LNCaP clone FGC (cell line): Measurements from ENCODE around the gene PGA5.
"Not testable (repeated sequence)": the region's sequence is repeated elsewhere in the genome, so short reads cannot be mapped to it uniquely, and the experiment has no call there.

Experiments used
- DNase-seq: peaks from one replicate; pipeline ENCODE4 v3.0.0-alpha.2; 2011; ENCODE audit warnings: low read depth
- H3K4me3 ChIP-seq: 2 replicates; pipeline ENCODE4 v1.5.1; 2011; ENCODE audit warnings: mild to moderate bottlenecking, low read depth, low read length, control low read depth
- TF ChIP-seq, protein P1 (sequence below): IDR thresholded peaks from 2 replicates; pipeline ENCODE4 v1.5.1; 2012; ENCODE audit warnings: mild to moderate bottlenecking; ENCODE audit not compliant: control insufficient read depth, insufficient read depth; ENCODE audit errors: extremely low read depth

PGA5 gene

DNA sequence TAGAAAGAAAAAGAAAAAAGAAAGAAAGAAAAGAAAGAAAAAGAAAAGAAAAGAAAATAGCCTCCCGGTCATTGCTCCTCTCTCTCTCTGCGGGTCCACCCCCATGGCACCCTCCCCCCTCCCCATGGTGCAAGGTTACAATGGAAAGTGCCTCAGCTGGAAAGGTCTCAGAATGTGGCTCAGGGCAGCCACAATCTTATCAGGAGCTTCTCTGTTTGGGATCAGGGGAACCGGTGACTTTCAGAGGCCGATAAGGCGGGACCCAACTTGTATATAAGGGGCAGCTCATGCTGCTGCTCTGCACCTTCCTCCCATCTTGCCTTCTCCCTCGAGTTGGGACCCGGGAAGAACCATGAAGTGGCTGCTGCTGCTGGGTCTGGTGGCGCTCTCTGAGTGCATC, at the start of gene PGA5:
TSS of gene PGA5 (plus strand) at position 301 of the 400 bp plus-strand sequence. CDS start at position 353, 52 bp downstream.
- not testable (repeated sequence) for H3K4me3 ChIP-seq, DNase-seq

DNA sequence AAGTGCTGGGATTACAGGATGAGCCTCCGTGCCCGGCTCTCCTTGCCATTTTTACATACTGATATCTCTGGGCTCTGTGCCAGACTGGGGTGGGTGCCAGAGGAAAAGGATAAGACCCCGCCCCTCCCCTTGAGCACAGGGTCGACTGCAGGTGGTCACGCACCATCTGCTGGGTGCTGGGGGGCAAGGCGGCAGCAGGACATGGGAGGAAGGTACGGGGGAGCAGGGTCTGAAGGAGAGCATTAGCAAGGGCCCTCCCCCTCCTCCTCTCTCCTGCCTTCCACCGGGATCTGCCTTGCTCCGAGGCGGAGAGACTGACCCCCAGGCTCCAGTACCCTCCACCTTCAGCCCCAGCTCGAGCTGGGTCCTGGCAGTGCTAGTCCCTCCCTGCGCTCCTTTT, 47.4 kb upstream of the PGA5 start:
- TF ChIP-seq, protein P1, sequence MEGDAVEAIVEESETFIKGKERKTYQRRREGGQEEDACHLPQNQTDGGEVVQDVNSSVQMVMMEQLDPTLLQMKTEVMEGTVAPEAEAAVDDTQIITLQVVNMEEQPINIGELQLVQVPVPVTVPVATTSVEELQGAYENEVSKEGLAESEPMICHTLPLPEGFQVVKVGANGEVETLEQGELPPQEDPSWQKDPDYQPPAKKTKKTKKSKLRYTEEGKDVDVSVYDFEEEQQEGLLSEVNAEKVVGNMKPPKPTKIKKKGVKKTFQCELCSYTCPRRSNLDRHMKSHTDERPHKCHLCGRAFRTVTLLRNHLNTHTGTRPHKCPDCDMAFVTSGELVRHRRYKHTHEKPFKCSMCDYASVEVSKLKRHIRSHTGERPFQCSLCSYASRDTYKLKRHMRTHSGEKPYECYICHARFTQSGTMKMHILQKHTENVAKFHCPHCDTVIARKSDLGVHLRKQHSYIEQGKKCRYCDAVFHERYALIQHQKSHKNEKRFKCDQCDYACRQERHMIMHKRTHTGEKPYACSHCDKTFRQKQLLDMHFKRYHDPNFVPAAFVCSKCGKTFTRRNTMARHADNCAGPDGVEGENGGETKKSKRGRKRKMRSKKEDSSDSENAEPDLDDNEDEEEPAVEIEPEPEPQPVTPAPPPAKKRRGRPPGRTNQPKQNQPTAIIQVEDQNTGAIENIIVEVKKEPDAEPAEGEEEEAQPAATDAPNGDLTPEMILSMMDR, result no peak
- no peak for DNase-seq
- no peak overlapping the region for H3K4me3 ChIP-seq

DNA sequence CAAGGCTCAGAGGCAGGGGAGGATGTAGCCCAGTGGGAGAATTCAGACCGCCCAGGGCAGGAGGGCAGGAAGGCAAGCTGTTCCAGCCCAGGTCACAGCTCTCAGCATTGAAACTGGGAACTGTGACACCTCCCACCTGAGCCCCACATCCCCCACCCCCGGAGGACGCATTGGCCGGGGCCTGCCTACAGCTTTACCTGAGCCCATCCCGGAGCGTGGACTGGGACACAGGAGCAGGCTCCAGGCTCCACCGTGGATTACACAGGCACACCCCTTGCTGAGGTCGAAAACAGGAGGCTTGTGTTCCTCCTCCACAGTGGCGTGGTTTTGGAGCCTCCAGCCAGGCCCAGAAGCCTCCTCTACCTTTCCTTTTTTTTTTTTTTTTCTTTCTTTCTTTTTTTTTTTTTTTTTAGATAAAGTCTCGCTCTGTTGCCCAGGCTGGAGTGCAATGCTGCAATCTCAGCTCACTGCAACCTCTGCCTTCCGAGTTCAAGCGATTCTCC, 46.8 kb upstream of the PGA5 start:
- H3K4me3 ChIP-seq, result no peak overlapping the region
- no peak for DNase-seq
- TF ChIP-seq, protein P1, result no peak

DNA sequence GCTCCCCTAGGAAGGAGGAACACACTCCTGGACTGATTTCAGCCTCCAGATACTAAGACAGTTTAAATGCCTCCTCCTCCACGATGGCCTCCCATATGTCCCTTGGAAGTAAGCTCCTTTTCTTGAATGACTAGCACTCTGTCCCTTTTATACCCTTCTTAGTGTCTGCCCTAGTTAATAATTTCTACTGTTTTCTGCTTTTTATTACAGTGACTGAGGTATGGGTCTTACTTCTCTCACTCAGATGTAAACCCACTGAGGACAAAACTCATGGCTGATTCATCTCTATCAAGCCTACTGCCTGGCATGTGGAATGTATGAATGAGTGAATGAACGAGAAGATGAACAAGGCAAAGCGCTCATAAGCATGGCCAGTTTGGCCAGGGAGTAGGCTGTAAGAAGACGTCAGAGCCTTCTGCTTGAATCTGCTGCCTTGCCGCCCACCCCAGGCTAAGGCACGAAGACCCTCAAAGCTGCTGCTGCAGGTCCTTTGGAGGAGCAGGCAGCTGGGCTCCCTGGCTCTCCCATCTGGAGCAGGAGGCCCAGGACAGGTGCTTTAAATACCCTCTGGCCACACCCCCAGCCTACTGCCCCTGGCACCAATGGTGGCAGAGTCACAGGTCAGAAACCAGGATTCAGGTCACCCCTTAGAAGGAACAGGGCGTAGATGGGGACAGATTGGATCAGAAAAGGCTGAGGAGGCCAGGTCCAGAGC, 45.8 kb upstream of the PGA5 start:
- TF ChIP-seq, protein P1, result no peak
- no peak for DNase-seq
- no peak overlapping the region for H3K4me3 ChIP-seq

DNA sequence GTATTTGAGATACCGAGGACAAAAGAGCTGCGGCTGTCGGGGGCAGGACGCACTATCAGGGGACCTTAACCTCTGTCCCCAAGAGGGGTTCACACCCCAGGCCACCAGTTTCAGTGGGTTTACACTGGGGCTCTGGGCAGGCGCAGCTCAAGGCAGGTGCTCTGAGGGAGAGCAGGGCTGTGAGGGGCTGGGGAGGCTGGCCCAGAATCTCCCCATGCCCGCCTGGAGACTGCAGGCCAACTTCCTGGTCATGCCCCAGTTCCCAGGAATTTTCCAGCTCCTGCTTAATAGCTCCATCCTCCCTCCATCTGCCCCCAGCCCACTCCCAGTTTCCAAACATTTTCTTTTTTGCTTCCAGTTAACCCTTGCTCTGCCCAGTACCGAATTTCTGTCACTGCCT, 45.3 kb upstream of the PGA5 start:
- H3K4me3 ChIP-seq, result no peak overlapping the region
- no peak for DNase-seq
- TF ChIP-seq, protein P1, result no peak

DNA sequence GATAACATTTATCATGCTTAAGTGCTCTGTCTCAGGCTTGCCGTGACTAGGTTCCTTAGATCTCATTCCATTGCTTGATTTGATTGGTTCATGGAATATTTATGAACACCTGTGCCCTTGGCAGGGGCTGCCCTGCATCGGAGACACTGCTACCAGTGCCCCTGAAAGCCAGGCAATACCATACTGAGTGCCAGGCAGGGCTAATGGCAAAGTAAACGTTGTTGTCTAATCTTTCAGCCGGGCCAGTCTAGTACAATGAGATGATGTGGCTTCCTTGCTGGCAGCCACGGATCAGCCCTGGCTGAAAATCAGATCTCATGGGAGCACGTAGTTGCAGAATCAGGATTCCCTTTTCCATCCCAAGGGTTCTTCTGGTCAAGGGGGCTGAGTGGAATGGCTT, 42.6 kb upstream of the PGA5 start:
- no peak for DNase-seq
- H3K4me3 ChIP-seq, result no peak overlapping the region
- TF ChIP-seq, protein P1, result no peak

DNA sequence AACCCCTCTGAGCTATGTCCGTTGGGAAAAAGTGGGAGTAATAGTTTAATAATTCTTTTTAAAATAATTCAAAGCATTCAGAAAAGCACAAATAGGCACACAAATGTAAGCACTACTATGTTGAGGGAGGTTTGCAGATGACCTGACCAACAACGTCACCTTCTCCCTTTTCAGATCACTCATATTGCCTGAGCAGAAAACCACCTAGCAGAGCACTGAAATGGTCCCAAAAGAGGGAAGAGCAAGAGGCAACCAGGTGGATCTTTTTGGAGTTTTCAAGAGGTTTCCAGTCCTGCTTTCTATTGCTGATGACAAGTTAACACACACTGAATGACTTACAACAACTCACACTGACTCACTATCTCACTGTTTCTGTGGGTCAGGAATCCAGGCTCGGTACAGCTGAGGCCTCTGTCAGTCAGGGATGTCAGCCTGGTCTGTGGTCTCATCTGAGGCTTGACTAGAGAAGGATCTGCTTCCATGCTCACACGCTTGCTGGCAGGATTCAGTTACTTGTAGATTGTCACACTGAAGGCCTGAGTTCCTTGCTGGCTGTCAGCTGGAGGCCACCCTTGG, 41.9 kb upstream of the PGA5 start:
- H3K4me3 ChIP-seq, result no peak overlapping the region
- DNase-seq, result no peak
- TF ChIP-seq, protein P1, result no peak
